A673 (cell line): Measurements from ENCODE around the gene FTO. TPM values are rescaled to one million over a fixed set of nuclear protein-coding genes. Genes with fewer than 3 reads are reported as not detected.

Experiments
- BruUV-seq: library from RNA; stranded (reverse); fragments of 400-500 nt; replicated peaks from 2 replicates; lab custom pipeline; 2021; lab: Mats Ljungman, UMichigan
- CTCF ChIA-PET: fragments of 300-600 bp; sonication (Branson Sonifier 250); formaldehyde crosslinking; loops from one replicate; lab custom pipeline; 2022; ENCODE audit warnings: antibody characterized with exemption; lab: Charles Lee
- POLR2A ChIA-PET: fragments of 300-600 bp; sonication (Branson Sonifier 250); formaldehyde crosslinking; loops from one replicate; lab custom pipeline; 2022; ENCODE audit warnings: antibody characterized with exemption; ENCODE audit not compliant: low non-redundant PET; lab: Charles Lee
- DNase-seq: peaks from one replicate; pipeline ENCODE4 v3.0.0-alpha.2; 2015; ENCODE audit warnings: low spot score
- H3K27ac ChIP-seq: fragments of 200-600 bp; sonication (generic); 2 replicates; pipeline ENCODE4 v1.5.1; 2016; ENCODE audit warnings: mixed run types, low read depth, mild to moderate bottlenecking, mixed read lengths, antibody characterized with exemption, low read length; ENCODE audit not compliant: poor library complexity, severe bottlenecking
- H3K27me3 ChIP-seq: fragments of 200-600 bp; sonication (generic); replicated peaks from 2 replicates; pipeline ENCODE4 v1.6.1; 2017; ENCODE audit warnings: mixed run types, low read depth, mild to moderate bottlenecking, mixed read lengths, antibody characterized with exemption, low read length; ENCODE audit not compliant: insufficient read depth, poor library complexity
- H3K36me3 ChIP-seq: fragments of 200-600 bp; sonication (generic); 2 replicates; pipeline ENCODE4 v1.6.1; 2016; ENCODE audit warnings: mixed run types, mild to moderate bottlenecking, mixed read lengths, antibody characterized with exemption, low read length; ENCODE audit not compliant: insufficient read depth, poor library complexity, severe bottlenecking
- H3K4me1 ChIP-seq: fragments of 200-600 bp; sonication (generic); 2 replicates; pipeline ENCODE4 v1.6.1; 2017; ENCODE audit warnings: mixed run types, mild to moderate bottlenecking, mixed read lengths, antibody characterized with exemption, low read length; ENCODE audit not compliant: insufficient read depth, poor library complexity, severe bottlenecking
- H3K4me3 ChIP-seq: fragments of 200-600 bp; sonication (generic); 2 replicates; pipeline ENCODE4 v1.5.1; 2016; ENCODE audit warnings: low read depth, mixed run types, mild to moderate bottlenecking, mixed read lengths, low read length; ENCODE audit not compliant: poor library complexity, severe bottlenecking
- H3K9me3 ChIP-seq: fragments of 200-600 bp; sonication (generic); 2 replicates; pipeline ENCODE4 v1.6.1; 2016; ENCODE audit warnings: mixed run types, low read depth, mild to moderate bottlenecking, mixed read lengths, antibody characterized with exemption, low read length; ENCODE audit not compliant: poor library complexity, severe bottlenecking
- CTCF ChIP-seq: fragments of 300-800, 200-600 bp; sonication (generic); conservative IDR thresholded peaks from 2 replicates; pipeline ENCODE4 v1.5.1; 2017; ENCODE audit warnings: low read depth, mild to moderate bottlenecking, antibody characterized with exemption, low read length, moderate library complexity, mixed read lengths
- EZH2 ChIP-seq: fragments of 200-600 bp; sonication (generic); IDR thresholded peaks from 2 replicates; pipeline ENCODE4 v1.6.1; 2017; ENCODE audit warnings: borderline replicate concordance, low read depth, mild to moderate bottlenecking, mixed read lengths, antibody characterized with exemption, low read length; ENCODE audit not compliant: poor library complexity, severe bottlenecking
- intact Hi-C: fragments of 100-400 bp; cut with micrococcal nuclease; formaldehyde crosslinking; loops from one replicate; pipeline ENCODE4 v1.10.0; 2022; ENCODE audit not compliant: unreplicated experiment
- total RNA-seq: library from RNA; stranded (reverse); gene quantifications from 2 replicates; pipeline ENCODE4 v1.2.3, GENCODE V29; 2021

The FTO gene
- total RNA-seq, 1 experiment from 2014 or later: 73.4 TPM

DNA sequence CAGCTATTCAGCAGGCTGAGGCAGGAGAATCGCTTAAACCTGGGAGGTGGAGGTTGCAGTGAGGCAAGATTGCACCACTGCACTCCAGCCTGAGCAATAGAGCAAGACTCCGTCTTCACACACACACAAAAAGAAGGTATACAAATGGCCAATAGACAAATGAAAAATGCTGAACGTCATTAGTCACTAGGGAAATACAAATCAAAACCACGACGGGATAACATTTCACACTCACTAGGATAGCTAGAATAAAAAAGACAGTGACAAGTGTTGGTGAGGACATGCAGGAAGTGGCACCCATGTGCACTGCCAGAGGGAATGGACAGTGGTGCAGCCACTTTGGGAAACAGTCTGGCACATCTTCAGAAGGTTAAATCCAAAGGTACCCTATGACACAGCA lies 172.9 kb downstream of the FTO start:
- Histone ChIP-seq H3K4me3 (no peak overlapping the region), H3K36me3 (no peaks in the 10 kb centered on the region), H3K27ac (no peak overlapping the region), H3K9me3 (no peaks in the 10 kb centered on the region), H3K4me1 (no peaks in the 10 kb centered on the region), H3K27me3 (no peaks in the 10 kb centered on the region)
- intact Hi-C loops: no loop called here
- TF ChIP-seq EZH2 (no peak), CTCF (no peak)
- POLR2A ChIA-PET: no interaction called here
- no TSS peak for BruUV-seq
- no peak for DNase-seq
- CTCF ChIA-PET: no interaction called here

DNA sequence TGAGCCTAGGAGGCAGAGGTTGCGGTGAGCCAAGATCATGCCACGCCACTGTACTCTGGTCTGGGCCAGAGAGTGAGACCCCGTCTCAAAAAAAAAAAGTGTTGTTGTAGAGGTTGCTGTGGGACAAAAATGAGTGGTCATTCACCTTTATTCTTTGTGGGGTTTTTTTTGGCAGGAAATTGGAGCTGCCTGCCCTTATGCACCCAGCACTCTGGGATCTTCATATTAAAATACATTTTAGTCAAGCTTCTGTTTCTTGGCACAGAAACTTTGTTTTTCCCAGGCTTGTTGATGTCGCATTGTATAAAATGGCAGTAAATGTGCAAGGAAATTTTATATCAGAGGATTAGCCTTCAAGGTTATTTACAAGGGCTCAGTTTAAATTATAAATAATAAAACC lies 174.3 kb downstream of the FTO start:
- no peaks in the 10 kb centered on the region for H3K27me3 ChIP-seq
- no peak for TF ChIP-seq CTCF
- TF ChIP-seq EZH2: no peak
- DNase-seq: no peak
- H3K36me3 ChIP-seq: no peaks in the 10 kb centered on the region
- no peaks in the 10 kb centered on the region for H3K4me1 ChIP-seq
- BruUV-seq: no TSS peak
- ChIA-PET POLR2A (no interaction called here), CTCF (no interaction called here)
- no peak overlapping the region for H3K27ac ChIP-seq
- intact Hi-C loops: no loop called here
- H3K4me3 ChIP-seq: no peak overlapping the region
- no peaks in the 10 kb centered on the region for H3K9me3 ChIP-seq

DNA sequence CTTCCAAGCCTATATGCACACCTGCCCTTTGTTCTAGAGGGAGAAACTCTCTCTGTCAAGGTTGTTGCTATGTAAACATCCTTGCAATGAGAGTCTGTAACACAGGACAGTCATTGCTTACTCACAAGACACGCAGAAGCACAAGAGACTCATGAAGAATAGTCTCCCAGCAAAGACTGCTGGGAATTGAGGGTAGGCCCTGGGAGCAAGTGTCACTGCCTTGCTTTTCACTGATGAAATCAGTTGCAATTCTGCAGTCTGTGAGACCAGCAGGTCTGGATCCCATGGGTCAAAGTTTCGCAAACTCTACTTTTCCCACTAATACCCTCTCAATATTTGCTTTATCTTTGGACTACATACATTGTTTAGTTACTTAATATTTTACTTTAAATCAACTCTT lies 177.4 kb downstream of the FTO start:
- DNase-seq: no peak
- TF ChIP-seq CTCF (no peak), EZH2 (no peak)
- no peak overlapping the region for H3K4me3 ChIP-seq

More for the DNA sequence above, 177.4 kb downstream of the FTO start:
- H3K27ac ChIP-seq: no peak overlapping the region
- intact Hi-C loops: no loop called here
- CTCF ChIA-PET: no interaction called here
- H3K9me3 ChIP-seq: no peaks in the 10 kb centered on the region
- BruUV-seq: no TSS peak
- H3K27me3 ChIP-seq: no peaks in the 10 kb centered on the region
- POLR2A ChIA-PET: no interaction called here
- H3K4me1 ChIP-seq: no peaks in the 10 kb centered on the region
- H3K36me3 ChIP-seq: no peaks in the 10 kb centered on the region
